GM10266 (cell line): Measurements from ENCODE around the gene IL1R2.

ENCODE experiments used
- DNase-seq: peaks from one replicate; pipeline ENCODE4 v3.0.0; 2012; ENCODE audit errors: extremely low spot score
- CTCF ChIP-seq: IDR thresholded peaks from 2 replicates; pipeline ENCODE4 v1.5.1; 2012; ENCODE audit warnings: mild to moderate bottlenecking, low read depth; ENCODE audit not compliant: control insufficient read depth, insufficient read depth; ENCODE audit errors: missing control alignments

The IL1R2 gene

GRCh38 chr2:102005989-102006885 is 14.5 kb downstream of the IL1R2 start:
- TF ChIP-seq CTCF: peak; percentile 62
- DNase-seq: peak; percentile 49

GRCh38 chr2:102006886-102007278 is 15.1 kb downstream of the IL1R2 start:
- no peak for DNase-seq
- TF ChIP-seq CTCF: no peak

GRCh38 chr2:102008490-102008889 is 16.7 kb downstream of the IL1R2 start:
- TF ChIP-seq CTCF: no peak
- no peak for DNase-seq

- no peak for TF ChIP-seq CTCF
Observed at GRCh38 chr2:102009557-102009956, 17.8 kb downstream of the IL1R2 start.

GRCh38 chr2:102010902-102011301 is 19.1 kb downstream of the IL1R2 start:
- TF ChIP-seq CTCF: no peak
- DNase-seq: no peak

More at GRCh38 chr2:102009557-102009956, 17.8 kb downstream of the IL1R2 start:
- DNase-seq: no peak

- TF ChIP-seq CTCF: no peak
- no peak for DNase-seq
Observed at GRCh38 chr2:102012061-102012614, 20.4 kb downstream of the IL1R2 start.
